Stomach (tissue), 9 donors: ENCODE measurements around the gene UBQLN4. TPM values are rescaled to one million over a fixed set of nuclear protein-coding genes. Genes with fewer than 3 reads are reported as not detected.

Source experiments
- DNase-seq, 2 donors: peaks; one replicate each; pipeline versions ENCODE4 v3.0.0 to v3.0.0-alpha.2; 2013 to 2019
- H3K27ac ChIP-seq, 5 donors: fragments of 200-600 bp in 4 of 5; sonication (generic) in 4 of 5; one replicate each; pipeline ENCODE4 v1.5.1; 2013 to 2019; ENCODE audit warnings: mild to moderate bottlenecking in 1 of 5, moderate library complexity in 1 of 5
- H3K27me3 ChIP-seq, 3 donors: fragments of 200-600 bp; sonication (generic); one replicate each; pipeline ENCODE4 v1.5.1; 2017 to 2019; ENCODE audit warnings: mixed run types in 1 of 3
- H3K36me3 ChIP-seq, 4 donors: fragments of 200-600 bp; sonication (generic); 1 replicate in 3 of 4; 2 replicates in 1 of 4; pipeline ENCODE4 v1.5.1; 2016 to 2019
- H3K4me1 ChIP-seq, 4 donors: fragments of 200-600 bp; sonication (generic); one replicate each; pipeline ENCODE4 v1.5.1; 2016 to 2019
- H3K4me3 ChIP-seq, 4 donors: fragments of 200-600 bp; sonication (generic) in 3 of 4; one replicate each; pipeline ENCODE4 v1.5.1; 2016 to 2019; ENCODE audit warnings: mild to moderate bottlenecking in 1 of 4
- H3K9me3 ChIP-seq, 4 donors: fragments of 200-600 bp; sonication (generic); one replicate each; pipeline ENCODE4 v1.5.1; 2016 to 2019
- CTCF ChIP-seq, 7 experiments: fragments of 450-650 bp in 4 of 7; fragments of 200-600 bp in 3 of 7; sonication (generic) in 3 of 7; IDR thresholded peaks; one replicate each; pipeline ENCODE4 v1.5.1; 2016 to 2019; ENCODE audit warnings: antibody characterized with exemption in 7 of 7, control low read depth in 2 of 7, mild to moderate bottlenecking in 1 of 7
- EP300 ChIP-seq: sonication (generic); formaldehyde crosslinking; IDR thresholded peaks from one replicate; pipeline ENCODE4 v1.6.1; 2017; ENCODE audit warnings: antibody characterized with exemption
- POLR2A ChIP-seq, 4 donors: fragments of 450-650 bp; IDR thresholded peaks; one replicate each; pipeline ENCODE4 v1.6.1; 2016; ENCODE audit warnings: antibody characterized with exemption in 4 of 4, control low read depth in 2 of 4, mild to moderate bottlenecking in 1 of 4, moderate library complexity in 1 of 4
- POLR2AphosphoS5 ChIP-seq, 3 donors: sonication (generic); formaldehyde crosslinking; IDR thresholded peaks; one replicate each; pipeline ENCODE4 v1.6.1; 2016; ENCODE audit warnings: antibody characterized with exemption in 3 of 3
- WGBS, 5 donors: extraction: QIAGEN DNeasy Blood & Tissue Kit in 3 of 5; methylation state at CpG; one replicate each; pipeline versions ENCODE4 v1.1.5 to v1.1.7; 2013 to 2018; 5-methylcytosine and 5-hydroxymethylcytosine counted together
- intact Hi-C: fragments of 100-400 bp; cut with DNase I; formaldehyde crosslinking; loops from one replicate; pipeline ENCODE4 v1.15.1; 2023; ENCODE audit warnings: low total_unique reads
- polyA plus RNA-seq, 3 donors: library from polyadenylated mRNA; stranded (reverse); fragments of 200-250 nt; gene quantifications; one replicate each; pipeline ENCODE4 v1.2.3, GENCODE V29; 2013
- total RNA-seq, 5 donors: library from RNA; depleted of rRNA; stranded (reverse); fragments of >200 nt; gene quantifications; one replicate each; pipeline versions ENCODE4 v1.1.0 to v1.2.3, GENCODE V29; 2014 to 2016
- donor health status: healthy with polysubstance abuse.
- donor health status: Bipolar disorder and iron deficiency.
- donor health status: healthy.

UBQLN4 gene
- total and polyA plus RNA-seq, 8 donors = 6.4 to 41.1 (median 18.9) TPM

- no peak for TF ChIP-seq EP300
- peak in 5 of 7 experiments; percentile 23 to 64 (median 49) for TF ChIP-seq CTCF (IDR thresholded peaks at IDR 0.05)
- 7 to 12% (median 8%) methylated on average over 9 of the region's 9 CpGs for whole genome bisulfite sequencing, 5 donors
- intact Hi-C loops = no loop called here
- Histone ChIP-seq H3K36me3 (no peaks in the 10 kb centered on the region), H3K4me3 (no peak overlapping the region), H3K4me1 (peaks cover 4 to 12% (median 7%) of the 10 kb centered on the region in 4 donors), H3K9me3 (no peaks in the 10 kb centered on the region), H3K27me3 (no peaks in the 10 kb centered on the region), H3K27ac (no peak overlapping the region)
- DNase-seq = peak; percentile 75 to 79
Observed at GRCh38 chr1:156025876-156026275, 27.7 kb downstream of the UBQLN4 start.

- WGBS, 5 donors = 68 to 72% (median 72%) methylated on average over 5 of the region's 5 CpGs
Observed at GRCh38 chr1:156024801-156025200, 28.8 kb downstream of the UBQLN4 start.

GRCh38 chr1:156021954-156022353 lies 31.6 kb downstream of the UBQLN4 start:
- H3K9me3 ChIP-seq = no peaks in the 10 kb centered on the region
- peaks cover 7 to 26% (median 21%) of the 10 kb centered on the region in 4 donors for H3K36me3 ChIP-seq
- no peak for DNase-seq
- peaks cover 13 to 35% (median 27%) of the 10 kb centered on the region in 4 donors for H3K4me1 ChIP-seq
- no peak overlapping the region for H3K27ac ChIP-seq
- no peaks in the 10 kb centered on the region for H3K27me3 ChIP-seq
- 49 to 76% (median 67%) methylated on average over 2 of the region's 2 CpGs for WGBS, 5 donors
- intact Hi-C loops = no loop called here
- TF ChIP-seq POLR2A (IDR thresholded peaks at IDR 0.05) = no peak
- no peak for TF ChIP-seq POLR2AphosphoS5 (IDR thresholded peaks at IDR 0.05)
- TF ChIP-seq EP300 = no peak
- no peak for TF ChIP-seq CTCF (IDR thresholded peaks at IDR 0.05)
- no peak overlapping the region for H3K4me3 ChIP-seq

More at GRCh38 chr1:156024801-156025200, 28.8 kb downstream of the UBQLN4 start:
- Histone ChIP-seq H3K4me1 (peaks cover 8 to 19% (median 14%) of the 10 kb centered on the region in 4 donors), H3K9me3 (no peaks in the 10 kb centered on the region), H3K27me3 (no peaks in the 10 kb centered on the region), H3K36me3 (no peaks in the 10 kb centered on the region), H3K27ac (no peak overlapping the region), H3K4me3 (no peak overlapping the region)
- no peak for TF ChIP-seq POLR2A (IDR thresholded peaks at IDR 0.05)
- no peak for TF ChIP-seq POLR2AphosphoS5 (IDR thresholded peaks at IDR 0.05)
- no peak for TF ChIP-seq CTCF (IDR thresholded peaks at IDR 0.05)
- TF ChIP-seq EP300 = no peak
- intact Hi-C loops = no loop called here
- DNase-seq = no peak

- Histone ChIP-seq H3K36me3 (peaks cover 10 to 35% (median 30%) of the 10 kb centered on the region in 4 donors), H3K27me3 (no peaks in the 10 kb centered on the region), H3K9me3 (no peaks in the 10 kb centered on the region), H3K27ac (peak overlapping the region in 4 of 5 donors; percentile 93 to 97 (median 94)), H3K4me1 (peaks cover 13 to 34% (median 27%) of the 10 kb centered on the region in 4 donors), H3K4me3 (peak overlapping the region; percentile 84 to 90 (median 88))
- 2 to 6% (median 5%) methylated on average over 4 of the region's 4 CpGs for WGBS, 5 donors
- intact Hi-C loops = no loop called here
- DNase-seq = no peak
- TF ChIP-seq CTCF (IDR thresholded peaks at IDR 0.05) (no peak), EP300 (no peak), POLR2AphosphoS5 (IDR thresholded peaks at IDR 0.05) (no peak), POLR2A (IDR thresholded peaks at IDR 0.05) (no peak)
Observed at GRCh38 chr1:156021093-156021428, 32.5 kb downstream of the UBQLN4 start.
